ENCODE results near the gene SCARF2. TPM values are rescaled to one million over a fixed set of nuclear protein-coding genes. Genes with fewer than 3 reads are reported as not detected.
"Not testable (repeated sequence)": the region's sequence is repeated elsewhere in the genome, so short reads cannot be mapped to it uniquely, and the experiment has no call there.

SCARF2 gene
- total RNA-seq, 3 donors from 2014 or later, result 0.24 to 0.46 (median 0.37) TPM

DNA sequence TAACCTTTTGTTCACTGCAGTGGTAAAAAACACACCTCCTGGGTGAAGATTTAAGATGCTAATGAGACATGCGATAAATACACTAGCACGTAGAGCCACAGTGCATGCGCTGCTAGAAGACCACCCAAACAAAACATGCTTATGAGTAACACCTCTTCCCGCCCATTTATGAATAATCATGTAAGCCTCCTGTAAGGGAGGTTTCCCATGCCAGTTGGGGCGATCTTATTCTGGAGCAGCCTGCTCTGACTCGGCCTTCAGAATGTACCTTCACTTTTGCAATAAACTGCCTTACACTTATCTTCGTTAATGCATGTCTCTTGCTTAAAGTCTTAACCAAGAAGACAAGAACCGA lies 18.1 kb upstream of the SCARF2 start:
- Mint-ChIP-seq H3K9me3 (no peaks in the 10 kb centered on the region), H3K36me3 (ENCODE audit: insufficient read depth) (peaks cover 34% of the 10 kb centered on the region), H3K27me3 (ENCODE audit: low read depth) (no peaks in the 10 kb centered on the region), H3K4me1 (ENCODE audit: low read depth) (peaks cover 23% of the 10 kb centered on the region), H3K4me3 (no peak overlapping the region)
- ATAC-seq (no peak), DNase-seq (no peak)

DNA sequence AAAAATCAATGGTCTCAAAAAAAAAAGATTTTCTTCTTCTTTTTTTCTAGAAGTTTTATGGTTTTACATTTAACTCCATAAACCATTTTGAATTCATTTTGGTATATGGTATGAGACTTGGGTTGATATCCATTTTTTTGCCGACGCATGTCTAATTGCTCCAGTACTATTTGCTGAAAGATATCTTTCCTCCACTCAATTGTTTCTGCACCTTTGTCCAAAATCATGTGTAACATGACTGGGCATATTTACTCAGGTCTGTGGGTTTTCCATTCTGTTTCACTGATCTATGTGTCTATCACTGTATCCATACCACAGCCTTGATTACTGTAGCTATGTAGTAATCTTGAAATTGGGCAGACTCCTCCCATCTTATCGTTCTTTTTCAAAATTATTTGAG lies 15.6 kb upstream of the SCARF2 start:
- Mint-ChIP-seq H3K9me3 (no peaks in the 10 kb centered on the region), H3K4me3 (no peak overlapping the region), H3K27me3 (ENCODE audit: low read depth) (no peaks in the 10 kb centered on the region), H3K4me1 (ENCODE audit: low read depth) (peaks cover 12% of the 10 kb centered on the region), H3K36me3 (ENCODE audit: insufficient read depth) (peaks cover 25% of the 10 kb centered on the region)
- no peak for DNase-seq
- no peak for ATAC-seq

- Mint-ChIP-seq H3K27me3 (ENCODE audit: low read depth) (no peaks in the 10 kb centered on the region), H3K9me3 (no peaks in the 10 kb centered on the region), H3K4me1 (ENCODE audit: low read depth) (peaks cover 12% of the 10 kb centered on the region), H3K4me3 (no peak overlapping the region), H3K36me3 (ENCODE audit: insufficient read depth) (peaks cover 24% of the 10 kb centered on the region)
- no peak for DNase-seq
- no peak for ATAC-seq
Observed at GRCh38 chr22:20451920-20452319, 14.3 kb upstream of the SCARF2 start.

GRCh38 chr22:20451129-20451778 lies 13.6 kb upstream of the SCARF2 start:
- not testable (repeated sequence) for H3K9me3 Mint-ChIP-seq; DNase-seq; H3K4me1 Mint-ChIP-seq (ENCODE audit: low read depth); ATAC-seq; H3K27me3 Mint-ChIP-seq (ENCODE audit: low read depth); H3K4me3 Mint-ChIP-seq
- peaks cover 28% of the 10 kb centered on the region for H3K36me3 Mint-ChIP-seq (ENCODE audit: insufficient read depth)

GRCh38 chr22:20450551-20450906 lies 12.9 kb upstream of the SCARF2 start:
- ATAC-seq, result no peak
- peaks cover 29% of the 10 kb centered on the region for H3K36me3 Mint-ChIP-seq (ENCODE audit: insufficient read depth)

GRCh38 chr22:20449819-20450550 lies 12.4 kb upstream of the SCARF2 start:
- DNase-seq (no peak), ATAC-seq (no peak)
- no peaks in the 10 kb centered on the region for H3K9me3 Mint-ChIP-seq
- no peaks in the 10 kb centered on the region for H3K4me1 Mint-ChIP-seq (ENCODE audit: low read depth)
- no peaks in the 10 kb centered on the region for H3K27me3 Mint-ChIP-seq (ENCODE audit: low read depth)
- peaks cover 24% of the 10 kb centered on the region for H3K36me3 Mint-ChIP-seq (ENCODE audit: insufficient read depth)
- H3K4me3 Mint-ChIP-seq, result no peak overlapping the region

More at GRCh38 chr22:20450551-20450906, 12.9 kb upstream of the SCARF2 start:
- H3K4me1 Mint-ChIP-seq (ENCODE audit: low read depth), result no peaks in the 10 kb centered on the region
- DNase-seq, result no peak
- H3K9me3 Mint-ChIP-seq, result no peaks in the 10 kb centered on the region
- no peaks in the 10 kb centered on the region for H3K27me3 Mint-ChIP-seq (ENCODE audit: low read depth)
- no peak overlapping the region for H3K4me3 Mint-ChIP-seq

- ATAC-seq, result no peak
- H3K4me3 Mint-ChIP-seq, result no peak overlapping the region
- H3K4me1 Mint-ChIP-seq (ENCODE audit: low read depth), result no peaks in the 10 kb centered on the region
- peaks cover 29% of the 10 kb centered on the region for H3K36me3 Mint-ChIP-seq (ENCODE audit: insufficient read depth)
- H3K9me3 Mint-ChIP-seq, result no peaks in the 10 kb centered on the region
- DNase-seq, result no peak
- H3K27me3 Mint-ChIP-seq (ENCODE audit: low read depth), result no peaks in the 10 kb centered on the region
Observed at GRCh38 chr22:20448630-20449029, 11.0 kb upstream of the SCARF2 start.

- DNase-seq (no peak), ATAC-seq (no peak)
- H3K9me3 Mint-ChIP-seq, result no peaks in the 10 kb centered on the region
- peaks cover 29% of the 10 kb centered on the region for H3K36me3 Mint-ChIP-seq (ENCODE audit: insufficient read depth)
- no peaks in the 10 kb centered on the region for H3K4me1 Mint-ChIP-seq (ENCODE audit: low read depth)
- H3K27me3 Mint-ChIP-seq (ENCODE audit: low read depth), result no peaks in the 10 kb centered on the region
- no peak overlapping the region for H3K4me3 Mint-ChIP-seq
Observed at GRCh38 chr22:20446383-20446970, 8.9 kb upstream of the SCARF2 start.

- ATAC-seq, result no peak
- peaks cover 22% of the 10 kb centered on the region for H3K36me3 Mint-ChIP-seq (ENCODE audit: insufficient read depth)
- H3K4me3 Mint-ChIP-seq, result no peak overlapping the region
- no peaks in the 10 kb centered on the region for H3K4me1 Mint-ChIP-seq (ENCODE audit: low read depth)
- no peak for DNase-seq
- H3K27me3 Mint-ChIP-seq (ENCODE audit: low read depth), result peaks cover 2% of the 10 kb centered on the region
- H3K9me3 Mint-ChIP-seq, result no peaks in the 10 kb centered on the region
Observed at GRCh38 chr22:20444325-20444724, 6.7 kb upstream of the SCARF2 start.

- no peak for DNase-seq
- H3K36me3 Mint-ChIP-seq (ENCODE audit: insufficient read depth), result peaks cover 22% of the 10 kb centered on the region
- ATAC-seq, result no peak
- H3K27me3 Mint-ChIP-seq (ENCODE audit: low read depth), result peaks cover 11% of the 10 kb centered on the region
- H3K4me3 Mint-ChIP-seq, result no peak overlapping the region
- H3K4me1 Mint-ChIP-seq (ENCODE audit: low read depth), result peaks cover 2% of the 10 kb centered on the region
- no peaks in the 10 kb centered on the region for H3K9me3 Mint-ChIP-seq
Observed at GRCh38 chr22:20442485-20443284, 5.1 kb upstream of the SCARF2 start.

- Mint-ChIP-seq H3K9me3 (no peaks in the 10 kb centered on the region), H3K4me1 (ENCODE audit: low read depth) (peaks cover 6% of the 10 kb centered on the region), H3K4me3 (no peak overlapping the region), H3K36me3 (ENCODE audit: insufficient read depth) (peaks cover 22% of the 10 kb centered on the region), H3K27me3 (ENCODE audit: low read depth) (peaks cover 16% of the 10 kb centered on the region)
- ATAC-seq (no peak), DNase-seq (no peak)
Observed at GRCh38 chr22:20441631-20442484, 4.2 kb upstream of the SCARF2 start.

- peaks cover 15% of the 10 kb centered on the region for H3K36me3 Mint-ChIP-seq (ENCODE audit: insufficient read depth)
- H3K4me3 Mint-ChIP-seq, result no peak overlapping the region
- no peak for ATAC-seq
- H3K4me1 Mint-ChIP-seq (ENCODE audit: low read depth), result peaks cover 9% of the 10 kb centered on the region
- peaks cover 21% of the 10 kb centered on the region for H3K27me3 Mint-ChIP-seq (ENCODE audit: low read depth)
- no peaks in the 10 kb centered on the region for H3K9me3 Mint-ChIP-seq
- no peak for DNase-seq
Observed at GRCh38 chr22:20440637-20441591, 3.3 kb upstream of the SCARF2 start.

All from activated T-cell treated with anti-CD3 and anti-CD28 coated beads, Interleukin-2, amount 50 U/mL, for 4 hours (primary cell).